Stimulated activated naive CD8-positive, alpha-beta T cell treated with anti-CD3 and anti-CD28 coated beads, Interleukin-15, Interleukin-2, amounts not matched to agents 100 ng/mL and 50 ng/mL, for 24 hours (primary cell): Measurements from ENCODE around the gene IL2RG.
A peak's percentile ranks its signal among the peaks of the same experiment; 100 is the strongest.

Experiments
- H3K27ac Mint-ChIP-seq: one replicate; pipeline ENCODE4 v1.8.0; 2021; ENCODE audit warnings: mild to moderate bottlenecking, mixed read lengths
- H3K27me3 Mint-ChIP-seq: one replicate; pipeline ENCODE4 v1.8.0; 2021; ENCODE audit warnings: mixed read lengths
- H3K36me3 Mint-ChIP-seq: one replicate; pipeline ENCODE4 v1.8.0; 2021; ENCODE audit warnings: low read depth, mixed read lengths
- H3K4me1 Mint-ChIP-seq: one replicate; pipeline ENCODE4 v1.8.0; 2021; ENCODE audit warnings: low read depth, mixed read lengths
- H3K4me3 Mint-ChIP-seq: one replicate; pipeline ENCODE4 v1.8.0; 2021; ENCODE audit warnings: mild to moderate bottlenecking, mixed read lengths
- H3K9me3 Mint-ChIP-seq: one replicate; pipeline ENCODE4 v1.8.0; 2021; ENCODE audit warnings: mixed read lengths

Gene IL2RG

DNA sequence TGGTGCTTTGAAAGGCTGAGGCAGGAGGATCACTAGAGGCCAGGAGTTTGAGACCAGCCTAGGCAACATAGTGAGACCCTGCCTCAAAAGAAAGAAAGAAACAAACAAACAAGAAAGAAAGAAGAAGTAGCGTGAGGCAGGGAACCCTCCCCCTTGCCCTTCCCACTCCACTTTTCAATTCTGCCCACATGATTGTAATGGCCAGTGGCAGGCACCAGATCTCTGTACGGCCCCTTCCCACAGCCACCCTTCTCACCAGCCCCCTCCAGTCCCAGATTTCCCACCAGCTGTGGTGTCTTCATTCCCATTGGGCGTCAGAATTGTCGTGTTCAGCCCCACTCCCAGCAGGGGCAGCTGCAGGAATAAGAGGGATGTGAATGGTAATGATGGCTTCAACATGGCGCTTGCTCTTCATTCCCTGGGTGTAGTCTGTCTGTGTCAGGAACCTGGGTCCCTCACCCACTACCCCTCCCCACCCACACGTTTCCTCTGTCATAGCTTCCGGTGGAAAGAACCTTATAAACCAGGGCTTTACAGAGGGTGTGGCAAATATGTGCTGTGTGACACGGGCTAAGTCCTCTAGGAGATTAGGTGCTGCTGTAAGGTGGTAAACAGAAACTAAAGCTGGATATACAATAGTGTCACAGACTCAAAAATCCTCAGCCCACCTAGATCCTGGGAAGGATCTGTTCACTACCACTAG is at the start of gene IL2RG:
TSS of gene IL2RG (minus strand) at position 437 of the 703 bp plus-strand sequence. CDS start at position 399, 38 bp downstream.
- H3K27me3 Mint-ChIP-seq: no peaks in the 10 kb centered on the region
- H3K4me1 Mint-ChIP-seq: peaks cover 51% of the 10 kb centered on the region
- H3K4me3 Mint-ChIP-seq: peak within 1 kb of the TSS; percentile 99
- H3K27ac Mint-ChIP-seq: peak within 1 kb of the TSS; percentile 97
- no peaks in the 10 kb centered on the region for H3K9me3 Mint-ChIP-seq
- peaks cover 50% of the 10 kb centered on the region for H3K36me3 Mint-ChIP-seq

GRCh38 chrX:71160475-71160874 is 49.1 kb upstream of the IL2RG start:
- H3K27me3 Mint-ChIP-seq: no peaks in the 10 kb centered on the region

DNA sequence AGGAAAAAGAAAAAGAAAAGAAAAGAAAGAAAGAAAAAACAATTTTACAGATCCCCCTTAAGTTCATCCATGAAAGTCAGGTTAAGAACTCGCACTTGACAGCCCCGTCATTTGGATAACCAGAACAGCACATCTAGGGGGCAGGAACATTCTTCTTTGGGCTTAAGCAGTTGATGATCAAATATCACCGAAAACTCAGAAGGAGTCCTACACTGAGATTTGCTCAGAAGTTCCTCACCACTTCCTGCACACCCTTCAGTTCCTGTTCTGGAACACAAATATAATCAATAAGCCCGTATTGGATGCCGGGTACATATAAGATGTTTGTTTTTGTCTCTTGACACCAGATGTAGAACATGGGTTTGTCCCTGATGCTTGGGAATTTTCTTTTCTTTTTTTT is 48.0 kb upstream of the IL2RG start:
- Mint-ChIP-seq H3K27me3 (no peaks in the 10 kb centered on the region), H3K9me3 (no peaks in the 10 kb centered on the region), H3K27ac (no peak overlapping the region), H3K4me1 (peaks cover 4% of the 10 kb centered on the region), H3K4me3 (no peak overlapping the region), H3K36me3 (peaks cover 3% of the 10 kb centered on the region)

More at GRCh38 chrX:71160475-71160874, 49.1 kb upstream of the IL2RG start:
- H3K27ac Mint-ChIP-seq: no peak overlapping the region
- no peak overlapping the region for H3K4me3 Mint-ChIP-seq
- no peaks in the 10 kb centered on the region for H3K9me3 Mint-ChIP-seq
- peaks cover 4% of the 10 kb centered on the region for H3K4me1 Mint-ChIP-seq
- H3K36me3 Mint-ChIP-seq: peaks cover 3% of the 10 kb centered on the region

GRCh38 chrX:71158603-71159002 is 47.2 kb upstream of the IL2RG start:
- Mint-ChIP-seq H3K4me1 (peaks cover 4% of the 10 kb centered on the region), H3K27me3 (no peaks in the 10 kb centered on the region), H3K27ac (no peak overlapping the region), H3K36me3 (peaks cover 3% of the 10 kb centered on the region), H3K4me3 (no peak overlapping the region), H3K9me3 (no peaks in the 10 kb centered on the region)

GRCh38 chrX:71154641-71155040 is 43.3 kb upstream of the IL2RG start:
- Mint-ChIP-seq H3K9me3 (no peaks in the 10 kb centered on the region), H3K27ac (no peak overlapping the region), H3K36me3 (peaks cover 3% of the 10 kb centered on the region), H3K27me3 (no peaks in the 10 kb centered on the region), H3K4me3 (no peak overlapping the region), H3K4me1 (peaks cover 4% of the 10 kb centered on the region)

- H3K9me3 Mint-ChIP-seq: no peaks in the 10 kb centered on the region
- H3K4me1 Mint-ChIP-seq: peaks cover under 1% of the 10 kb centered on the region
Observed at GRCh38 chrX:71154196-71154595, 42.8 kb upstream of the IL2RG start.

DNA sequence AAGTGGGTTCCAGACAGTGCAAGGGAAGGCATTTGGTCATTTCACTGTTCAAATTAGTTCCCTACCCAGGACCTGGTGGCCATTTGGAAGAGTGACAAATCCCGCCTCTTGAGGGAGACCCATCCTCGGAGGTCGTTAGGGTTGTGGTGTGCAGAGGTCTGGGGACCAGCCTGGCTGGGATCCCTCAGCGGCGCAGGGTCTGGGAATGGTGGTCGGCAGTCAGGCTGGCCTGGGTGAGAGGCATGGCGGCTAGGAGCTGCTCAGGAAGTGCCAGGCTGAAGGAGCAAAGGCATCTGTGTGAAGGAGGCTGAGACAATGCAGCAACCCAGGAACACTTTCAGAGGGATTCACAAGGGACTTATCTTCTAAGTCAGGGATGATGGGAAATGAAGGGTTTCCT is 40.0 kb upstream of the IL2RG start:
- no peaks in the 10 kb centered on the region for H3K9me3 Mint-ChIP-seq
- peaks cover 2% of the 10 kb centered on the region for H3K4me1 Mint-ChIP-seq

More at GRCh38 chrX:71154196-71154595, 42.8 kb upstream of the IL2RG start:
- Mint-ChIP-seq H3K27me3 (no peaks in the 10 kb centered on the region), H3K27ac (no peak overlapping the region), H3K36me3 (peaks cover 3% of the 10 kb centered on the region), H3K4me3 (no peak overlapping the region)

DNA sequence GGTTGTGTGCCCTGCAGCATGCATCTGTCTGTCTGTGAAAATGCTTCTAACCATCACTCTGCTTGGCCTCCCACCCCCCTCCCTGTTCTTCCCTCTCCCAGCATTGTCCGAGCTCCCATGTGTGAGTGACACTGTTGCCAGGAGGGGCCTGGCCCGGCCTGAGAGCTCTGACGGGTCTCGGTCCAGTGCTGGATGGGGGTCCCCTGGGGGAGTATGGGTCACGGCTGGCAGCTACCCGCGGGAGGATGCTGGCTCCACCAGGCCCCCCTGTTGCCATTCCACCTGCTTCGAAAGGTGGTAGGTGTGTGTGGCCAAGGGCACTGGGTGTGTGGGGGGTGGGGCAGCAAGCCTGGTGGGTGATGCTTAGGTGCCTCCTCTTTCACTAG is 36.9 kb upstream of the IL2RG start:
- H3K4me3 Mint-ChIP-seq: no peak overlapping the region
- no peaks in the 10 kb centered on the region for H3K27me3 Mint-ChIP-seq
- H3K27ac Mint-ChIP-seq: no peak overlapping the region
- H3K9me3 Mint-ChIP-seq: no peaks in the 10 kb centered on the region
- H3K36me3 Mint-ChIP-seq: no peaks in the 10 kb centered on the region
- peaks cover 10% of the 10 kb centered on the region for H3K4me1 Mint-ChIP-seq

More for the DNA sequence above, 40.0 kb upstream of the IL2RG start:
- H3K27me3 Mint-ChIP-seq: no peaks in the 10 kb centered on the region
- no peaks in the 10 kb centered on the region for H3K36me3 Mint-ChIP-seq
- H3K4me3 Mint-ChIP-seq: no peak overlapping the region
- no peak overlapping the region for H3K27ac Mint-ChIP-seq

DNA sequence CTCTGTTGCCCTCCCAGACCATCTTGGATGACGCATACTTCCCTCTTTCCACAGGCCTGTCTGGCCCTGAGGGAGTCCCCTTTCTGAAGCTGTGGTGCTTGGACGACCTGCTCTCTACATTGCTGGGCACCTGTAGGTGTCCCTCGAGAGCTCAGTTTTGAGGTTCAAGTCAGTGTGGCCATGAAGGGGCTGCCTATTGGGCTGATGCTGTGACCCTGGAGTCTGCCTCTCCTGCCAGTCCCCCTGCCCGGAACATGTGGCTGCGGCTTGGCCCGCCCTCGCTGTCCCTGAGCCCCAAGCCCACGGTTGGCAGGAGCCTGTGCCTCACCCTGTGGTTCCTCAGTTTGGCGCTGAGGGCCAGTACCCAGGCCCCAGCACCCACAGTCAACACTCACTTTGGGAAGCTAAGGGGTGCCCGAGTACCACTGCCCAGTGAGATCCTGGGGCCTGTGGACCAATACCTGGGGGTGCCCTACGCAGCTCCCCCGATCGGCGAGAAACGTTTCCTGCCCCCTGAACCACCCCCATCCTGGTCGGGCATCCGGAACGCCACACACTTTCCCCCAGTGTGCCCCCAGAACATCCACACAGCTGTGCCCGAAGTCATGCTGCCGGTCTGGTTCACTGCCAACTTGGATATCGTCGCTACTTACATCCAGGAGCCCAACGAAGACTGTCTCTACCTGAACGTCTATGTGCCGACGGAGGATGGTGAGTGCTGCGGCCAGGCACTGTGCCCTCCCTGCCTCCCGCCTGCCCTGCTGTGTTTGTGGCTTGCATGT is 36.3 kb upstream of the IL2RG start:
- Mint-ChIP-seq H3K27ac (no peak overlapping the region), H3K36me3 (no peaks in the 10 kb centered on the region), H3K9me3 (no peaks in the 10 kb centered on the region), H3K27me3 (no peaks in the 10 kb centered on the region), H3K4me1 (peaks cover 10% of the 10 kb centered on the region), H3K4me3 (no peak overlapping the region)

GRCh38 chrX:71144651-71145050 is 33.3 kb upstream of the IL2RG start, which contains the start of gene NLGN3:
Gene NLGN3, plus strand, starts transcription at chrX:71144841. Its CDS starts 2,909 bp downstream, at chrX:71147750.
- Mint-ChIP-seq H3K4me3 (no peak within 1 kb of the TSS), H3K27ac (no peak within 1 kb of the TSS), H3K9me3 (no peaks in the 10 kb centered on the region), H3K27me3 (no peaks in the 10 kb centered on the region), H3K36me3 (no peaks in the 10 kb centered on the region), H3K4me1 (peaks cover 10% of the 10 kb centered on the region)

GRCh38 chrX:71143508-71143907 is 32.1 kb upstream of the IL2RG start:
- H3K4me3 Mint-ChIP-seq: no peak overlapping the region
- peaks cover 9% of the 10 kb centered on the region for H3K36me3 Mint-ChIP-seq
- peaks cover 16% of the 10 kb centered on the region for H3K4me1 Mint-ChIP-seq
- H3K27ac Mint-ChIP-seq: no peak overlapping the region
- H3K27me3 Mint-ChIP-seq: no peaks in the 10 kb centered on the region
- H3K9me3 Mint-ChIP-seq: no peaks in the 10 kb centered on the region

DNA sequence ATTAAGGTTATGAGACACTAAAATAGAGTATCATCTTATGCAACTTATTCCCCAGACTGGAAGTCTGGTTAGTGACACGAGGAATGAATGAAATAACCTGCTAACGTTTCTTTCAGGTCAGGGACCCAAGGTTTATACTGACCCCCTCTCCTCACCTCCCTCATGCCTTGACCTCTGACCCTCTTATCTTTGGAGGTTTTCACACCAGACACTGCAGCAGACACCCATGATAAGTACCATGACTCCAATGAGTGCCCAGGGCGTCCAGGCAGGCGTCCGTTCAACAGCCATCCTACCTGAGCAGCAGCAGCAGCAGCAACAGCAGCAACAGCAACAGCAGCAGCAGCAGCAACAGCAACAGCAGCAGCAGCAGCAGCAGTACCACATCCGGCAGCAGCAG is 29.1 kb upstream of the IL2RG start:
- Mint-ChIP-seq H3K27ac (no peak overlapping the region), H3K4me1 (peaks cover 12% of the 10 kb centered on the region)

GRCh38 chrX:71131510-71131909 is 20.1 kb upstream of the IL2RG start:
- peaks cover 54% of the 10 kb centered on the region for H3K36me3 Mint-ChIP-seq
- no peaks in the 10 kb centered on the region for H3K9me3 Mint-ChIP-seq
- no peaks in the 10 kb centered on the region for H3K27me3 Mint-ChIP-seq
- peaks cover 12% of the 10 kb centered on the region for H3K4me1 Mint-ChIP-seq
- peak overlapping the region; percentile 4 for H3K27ac Mint-ChIP-seq
- no peak overlapping the region for H3K4me3 Mint-ChIP-seq

More for the DNA sequence above, 29.1 kb upstream of the IL2RG start:
- Mint-ChIP-seq H3K36me3 (peaks cover 12% of the 10 kb centered on the region), H3K4me3 (no peak overlapping the region), H3K9me3 (no peaks in the 10 kb centered on the region), H3K27me3 (no peaks in the 10 kb centered on the region)

DNA sequence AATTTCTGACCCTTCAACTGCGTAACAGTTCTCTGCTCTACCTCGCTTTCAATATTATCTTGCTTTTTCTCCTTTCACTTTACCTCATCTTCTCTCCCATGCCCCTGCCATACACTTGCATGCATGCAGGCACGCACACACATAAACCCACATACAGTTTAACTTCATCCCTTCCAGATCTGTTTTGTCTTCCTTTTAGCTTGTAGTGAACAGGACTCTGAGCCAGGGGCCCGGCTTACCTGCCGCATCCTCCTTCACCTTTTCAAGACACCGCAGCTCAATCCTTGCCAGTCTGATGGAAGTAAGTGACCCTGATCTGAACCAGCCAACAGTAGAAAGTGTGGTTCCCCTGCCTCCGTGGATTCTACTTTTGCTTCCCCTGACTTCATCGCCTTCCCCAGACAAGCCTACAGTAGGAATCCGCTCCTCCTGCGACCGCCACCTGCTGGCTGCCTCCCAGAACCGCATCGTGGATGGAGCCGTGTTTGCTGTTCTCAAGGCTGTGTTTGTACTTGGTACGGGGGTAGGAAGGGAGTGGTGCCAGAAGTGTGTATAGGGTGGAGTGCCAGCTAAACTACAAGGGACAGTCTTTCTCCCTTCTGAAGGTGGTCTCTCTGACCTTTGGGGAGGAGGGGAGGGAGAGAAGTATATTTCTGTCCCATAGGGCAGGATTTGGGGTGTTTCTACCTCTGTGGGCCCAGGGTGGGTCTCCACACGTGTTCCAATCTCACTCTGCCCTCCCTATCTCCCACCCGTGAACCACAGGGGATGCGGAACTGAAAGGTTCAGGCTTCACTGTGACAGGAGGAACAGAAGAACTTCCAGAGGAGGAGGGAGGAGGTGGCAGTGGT is 17.8 kb upstream of the IL2RG start:
- H3K36me3 Mint-ChIP-seq: peaks cover 54% of the 10 kb centered on the region
- no peaks in the 10 kb centered on the region for H3K27me3 Mint-ChIP-seq
- peak overlapping the region; percentile 77 for H3K27ac Mint-ChIP-seq
- H3K4me1 Mint-ChIP-seq: peaks cover 12% of the 10 kb centered on the region
- peak overlapping the region; percentile 1 for H3K4me3 Mint-ChIP-seq
- no peaks in the 10 kb centered on the region for H3K9me3 Mint-ChIP-seq
